ENCODE results near the gene PRKCZ.
A peak's percentile ranks its signal among the peaks of the same experiment; 100 is the strongest.

The PRKCZ gene

DNA sequence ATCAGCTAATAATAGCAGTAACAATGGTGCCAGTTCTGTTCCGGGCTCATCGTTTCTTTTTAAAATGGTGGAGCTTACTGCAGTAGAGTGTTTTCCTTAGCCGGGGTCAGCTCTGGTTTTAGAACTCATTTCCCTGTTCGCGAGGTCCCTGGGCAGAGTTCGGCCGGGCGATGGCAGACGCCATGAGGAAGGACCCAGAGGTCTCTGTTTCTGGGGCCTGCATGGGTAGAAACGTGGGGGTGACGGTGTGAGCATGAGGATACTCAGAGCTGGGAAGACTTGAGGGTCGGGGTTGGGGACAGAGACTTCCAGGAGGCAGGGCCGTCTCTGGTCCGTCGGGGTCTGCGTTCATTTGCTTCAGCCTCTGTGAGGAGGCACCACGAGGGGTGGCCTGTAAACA is 38.8 kb downstream of the PRKCZ start:
- no peak overlapping the region for H2AFZ ChIP-seq (ENCODE audit: low read depth, low read length)
- no peak overlapping the region for H3K9ac ChIP-seq (ENCODE audit: low read length)
- no peaks in the 10 kb centered on the region for H3K27me3 ChIP-seq (ENCODE audit: low read depth, low read length)
- TF ChIP-seq, protein P1, sequence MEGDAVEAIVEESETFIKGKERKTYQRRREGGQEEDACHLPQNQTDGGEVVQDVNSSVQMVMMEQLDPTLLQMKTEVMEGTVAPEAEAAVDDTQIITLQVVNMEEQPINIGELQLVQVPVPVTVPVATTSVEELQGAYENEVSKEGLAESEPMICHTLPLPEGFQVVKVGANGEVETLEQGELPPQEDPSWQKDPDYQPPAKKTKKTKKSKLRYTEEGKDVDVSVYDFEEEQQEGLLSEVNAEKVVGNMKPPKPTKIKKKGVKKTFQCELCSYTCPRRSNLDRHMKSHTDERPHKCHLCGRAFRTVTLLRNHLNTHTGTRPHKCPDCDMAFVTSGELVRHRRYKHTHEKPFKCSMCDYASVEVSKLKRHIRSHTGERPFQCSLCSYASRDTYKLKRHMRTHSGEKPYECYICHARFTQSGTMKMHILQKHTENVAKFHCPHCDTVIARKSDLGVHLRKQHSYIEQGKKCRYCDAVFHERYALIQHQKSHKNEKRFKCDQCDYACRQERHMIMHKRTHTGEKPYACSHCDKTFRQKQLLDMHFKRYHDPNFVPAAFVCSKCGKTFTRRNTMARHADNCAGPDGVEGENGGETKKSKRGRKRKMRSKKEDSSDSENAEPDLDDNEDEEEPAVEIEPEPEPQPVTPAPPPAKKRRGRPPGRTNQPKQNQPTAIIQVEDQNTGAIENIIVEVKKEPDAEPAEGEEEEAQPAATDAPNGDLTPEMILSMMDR (IDR thresholded peaks at IDR 0.05; ENCODE audit: low read depth, low read length): no peak
- no peak for TF ChIP-seq EZH2phosphoT487 (IDR thresholded peaks at IDR 0.05; ENCODE audit: low read depth)
- H3K79me2 ChIP-seq (ENCODE audit: low read length): no peaks in the 10 kb centered on the region
- no peaks in the 10 kb centered on the region for H3K4me1 ChIP-seq (ENCODE audit: low read length)
- no peaks in the 10 kb centered on the region for H3K9me3 ChIP-seq (ENCODE audit: insufficient read depth, low read length)
- H3K27ac ChIP-seq (ENCODE audit: low read length): no peak overlapping the region
- no peaks in the 10 kb centered on the region for H3K36me3 ChIP-seq (replicated peaks; ENCODE audit: low read depth, low read length)
- H3K4me2 ChIP-seq (ENCODE audit: low read length): no peak overlapping the region
- no peak overlapping the region for H3K4me3 ChIP-seq (ENCODE audit: low read length)
- no peaks in the 10 kb centered on the region for H4K20me1 ChIP-seq (ENCODE audit: insufficient read depth, low read length)

DNA sequence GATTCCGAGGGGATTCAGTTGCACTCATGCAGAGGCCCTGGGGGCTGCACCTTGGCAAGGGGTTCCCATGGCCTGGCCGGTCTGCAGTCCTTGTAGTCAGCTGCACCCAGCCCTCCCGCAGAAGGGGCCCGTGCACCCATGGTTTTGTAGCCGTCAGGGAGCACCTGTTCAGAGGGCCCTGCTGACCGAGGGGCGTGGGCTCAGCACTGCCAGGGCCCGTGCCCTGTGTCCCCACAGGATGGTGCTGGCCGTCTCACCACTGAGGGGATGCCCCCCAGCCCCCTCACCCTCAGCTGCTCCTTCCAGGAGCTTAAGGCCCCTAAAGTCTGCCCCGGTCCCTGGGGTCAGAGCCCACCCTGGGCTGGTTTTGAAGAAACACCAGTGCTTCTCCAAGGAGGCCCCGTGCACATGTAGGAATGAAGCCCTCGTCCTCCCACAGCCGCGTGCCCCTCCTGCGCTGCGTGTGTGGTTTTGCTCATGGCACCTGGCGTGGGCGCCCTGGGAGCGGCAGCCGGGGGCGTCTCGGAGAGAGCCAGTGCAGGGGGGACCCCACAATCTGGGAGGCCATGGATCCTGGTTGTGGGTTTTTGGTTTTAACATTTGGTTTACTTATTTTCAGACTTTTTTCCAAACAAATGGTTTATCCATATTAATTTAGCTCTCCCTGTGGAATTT is 40.1 kb downstream of the PRKCZ start:
- H3K9me3 ChIP-seq (ENCODE audit: insufficient read depth, low read length): no peaks in the 10 kb centered on the region
- no peaks in the 10 kb centered on the region for H3K27me3 ChIP-seq (ENCODE audit: low read depth, low read length)
- no peak overlapping the region for H3K4me2 ChIP-seq (ENCODE audit: low read length)
- no peaks in the 10 kb centered on the region for H4K20me1 ChIP-seq (ENCODE audit: insufficient read depth, low read length)
- H3K79me2 ChIP-seq (ENCODE audit: low read length): no peaks in the 10 kb centered on the region
- TF ChIP-seq EZH2phosphoT487 (IDR thresholded peaks at IDR 0.05; ENCODE audit: low read depth): no peak
- TF ChIP-seq, protein P1 (IDR thresholded peaks at IDR 0.05; ENCODE audit: low read depth, low read length): no peak
- no peaks in the 10 kb centered on the region for H3K4me1 ChIP-seq (ENCODE audit: low read length)
- H3K4me3 ChIP-seq (ENCODE audit: low read length): no peak overlapping the region
- no peak overlapping the region for H3K9ac ChIP-seq (ENCODE audit: low read length)
- H3K27ac ChIP-seq (ENCODE audit: low read length): no peak overlapping the region
- no peak overlapping the region for H2AFZ ChIP-seq (ENCODE audit: low read depth, low read length)
- H3K36me3 ChIP-seq (replicated peaks; ENCODE audit: low read depth, low read length): no peaks in the 10 kb centered on the region

DNA sequence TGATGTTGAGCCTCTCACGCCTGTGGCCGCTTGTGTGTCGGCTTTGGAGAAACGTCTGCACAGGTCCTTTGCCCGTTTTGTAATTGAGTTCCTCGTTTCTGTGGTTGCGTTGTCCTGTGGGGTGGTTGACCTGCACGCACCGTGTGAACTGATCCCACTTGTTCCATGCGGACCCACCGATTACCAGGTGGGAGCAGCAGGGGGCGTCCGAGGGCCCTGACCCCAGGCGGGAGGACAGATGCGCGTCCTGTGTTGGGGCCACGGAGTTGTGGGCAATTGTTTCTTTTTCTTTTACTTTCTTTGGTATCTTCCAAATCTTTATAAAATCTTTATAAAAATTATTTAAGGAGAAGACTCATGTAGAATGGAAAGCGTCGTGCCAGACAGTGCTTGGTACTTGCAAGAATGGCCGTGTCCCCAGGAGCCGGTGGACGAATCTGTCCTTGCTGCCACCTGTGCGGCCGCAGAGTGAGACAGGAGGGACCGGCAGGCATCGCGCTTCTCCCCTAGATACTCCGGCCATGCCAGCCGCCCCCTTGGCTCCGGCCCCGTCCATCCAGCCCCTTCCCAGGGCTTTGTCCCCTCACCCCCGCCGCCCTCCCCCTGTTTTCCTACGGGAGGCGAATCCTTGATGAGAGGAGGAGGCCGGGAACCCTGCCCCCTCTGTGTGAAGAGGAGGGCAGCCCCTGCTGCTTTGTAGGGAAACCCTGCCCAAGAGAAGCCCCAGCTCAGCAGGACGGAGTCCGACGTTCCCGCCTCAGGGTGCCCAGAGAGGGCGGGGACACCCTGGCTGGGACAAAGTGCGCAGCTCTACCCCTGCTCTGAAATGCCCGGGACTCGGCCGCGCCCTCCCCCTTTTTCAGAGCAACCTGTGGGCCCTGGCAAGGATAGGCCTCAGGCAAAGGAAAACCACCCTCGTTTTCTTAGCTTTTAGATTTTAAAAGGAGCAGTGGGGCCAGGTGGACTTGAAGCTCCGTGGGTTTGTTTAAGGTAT is 41.7 kb downstream of the PRKCZ start:
- no peak overlapping the region for H3K9ac ChIP-seq (ENCODE audit: low read length)
- no peak overlapping the region for H3K4me2 ChIP-seq (ENCODE audit: low read length)
- no peaks in the 10 kb centered on the region for H3K79me2 ChIP-seq (ENCODE audit: low read length)
- H3K27ac ChIP-seq (ENCODE audit: low read length): no peak overlapping the region
- H4K20me1 ChIP-seq (ENCODE audit: insufficient read depth, low read length): no peaks in the 10 kb centered on the region
- no peak overlapping the region for H2AFZ ChIP-seq (ENCODE audit: low read depth, low read length)
- no peak for TF ChIP-seq EZH2phosphoT487 (IDR thresholded peaks at IDR 0.05; ENCODE audit: low read depth)
- TF ChIP-seq, protein P1 (IDR thresholded peaks at IDR 0.05; ENCODE audit: low read depth, low read length): peak; percentile 41
- H3K4me3 ChIP-seq (ENCODE audit: low read length): no peak overlapping the region
- no peaks in the 10 kb centered on the region for H3K27me3 ChIP-seq (ENCODE audit: low read depth, low read length)
- H3K36me3 ChIP-seq (replicated peaks; ENCODE audit: low read depth, low read length): no peaks in the 10 kb centered on the region
- no peaks in the 10 kb centered on the region for H3K9me3 ChIP-seq (ENCODE audit: insufficient read depth, low read length)
- no peaks in the 10 kb centered on the region for H3K4me1 ChIP-seq (ENCODE audit: low read length)

DNA sequence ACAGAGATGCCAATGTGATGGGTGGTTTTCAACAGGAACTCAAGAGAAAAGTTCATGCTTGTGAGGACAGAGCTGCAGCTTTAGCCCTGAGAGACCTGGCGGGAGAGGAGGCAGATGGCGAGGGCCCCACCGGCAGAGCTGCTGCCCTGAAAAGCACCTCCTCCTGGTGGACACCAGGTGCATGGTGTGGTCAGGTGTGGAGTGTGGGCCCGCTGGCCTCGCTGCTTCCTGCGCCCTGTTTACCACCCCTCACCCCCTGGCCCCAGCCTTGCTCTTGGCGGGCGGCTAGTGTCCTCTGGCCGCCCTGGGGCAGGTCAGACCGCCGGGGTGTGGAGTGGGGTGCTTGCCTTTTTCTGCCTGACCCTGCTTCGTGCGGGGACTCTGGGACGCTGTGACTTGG is 42.8 kb downstream of the PRKCZ start:
- Histone ChIP-seq H3K27ac (ENCODE audit: low read length) (no peak overlapping the region), H4K20me1 (ENCODE audit: insufficient read depth, low read length) (no peaks in the 10 kb centered on the region), H3K4me2 (ENCODE audit: low read length) (no peak overlapping the region), H3K36me3 (replicated peaks; ENCODE audit: low read depth, low read length) (no peaks in the 10 kb centered on the region), H3K4me1 (ENCODE audit: low read length) (no peaks in the 10 kb centered on the region), H3K9me3 (ENCODE audit: insufficient read depth, low read length) (no peaks in the 10 kb centered on the region), H3K4me3 (ENCODE audit: low read length) (no peak overlapping the region), H3K79me2 (ENCODE audit: low read length) (no peaks in the 10 kb centered on the region), H3K9ac (ENCODE audit: low read length) (no peak overlapping the region), H3K27me3 (ENCODE audit: low read depth, low read length) (no peaks in the 10 kb centered on the region), H2AFZ (ENCODE audit: low read depth, low read length) (no peak overlapping the region)
- TF ChIP-seq EZH2phosphoT487 (IDR thresholded peaks at IDR 0.05; ENCODE audit: low read depth): no peak
- TF ChIP-seq, protein P1 (IDR thresholded peaks at IDR 0.05; ENCODE audit: low read depth, low read length): no peak

Measured in OCI-LY3 (cell line).